GM18508 (cell line): ENCODE data around the gene MASP1.

ENCODE experiments used
- ATAC-seq: cut with Tn5 transposase; IDR thresholded peaks from one replicate; pipeline ENCODE4 v1.9.1; 2021; ENCODE audit warnings: moderate number of reproducible peaks; ENCODE audit not compliant: insufficient read depth, unreplicated experiment

MASP1 gene, protein sequence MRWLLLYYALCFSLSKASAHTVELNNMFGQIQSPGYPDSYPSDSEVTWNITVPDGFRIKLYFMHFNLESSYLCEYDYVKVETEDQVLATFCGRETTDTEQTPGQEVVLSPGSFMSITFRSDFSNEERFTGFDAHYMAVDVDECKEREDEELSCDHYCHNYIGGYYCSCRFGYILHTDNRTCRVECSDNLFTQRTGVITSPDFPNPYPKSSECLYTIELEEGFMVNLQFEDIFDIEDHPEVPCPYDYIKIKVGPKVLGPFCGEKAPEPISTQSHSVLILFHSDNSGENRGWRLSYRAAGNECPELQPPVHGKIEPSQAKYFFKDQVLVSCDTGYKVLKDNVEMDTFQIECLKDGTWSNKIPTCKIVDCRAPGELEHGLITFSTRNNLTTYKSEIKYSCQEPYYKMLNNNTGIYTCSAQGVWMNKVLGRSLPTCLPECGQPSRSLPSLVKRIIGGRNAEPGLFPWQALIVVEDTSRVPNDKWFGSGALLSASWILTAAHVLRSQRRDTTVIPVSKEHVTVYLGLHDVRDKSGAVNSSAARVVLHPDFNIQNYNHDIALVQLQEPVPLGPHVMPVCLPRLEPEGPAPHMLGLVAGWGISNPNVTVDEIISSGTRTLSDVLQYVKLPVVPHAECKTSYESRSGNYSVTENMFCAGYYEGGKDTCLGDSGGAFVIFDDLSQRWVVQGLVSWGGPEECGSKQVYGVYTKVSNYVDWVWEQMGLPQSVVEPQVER

DNA sequence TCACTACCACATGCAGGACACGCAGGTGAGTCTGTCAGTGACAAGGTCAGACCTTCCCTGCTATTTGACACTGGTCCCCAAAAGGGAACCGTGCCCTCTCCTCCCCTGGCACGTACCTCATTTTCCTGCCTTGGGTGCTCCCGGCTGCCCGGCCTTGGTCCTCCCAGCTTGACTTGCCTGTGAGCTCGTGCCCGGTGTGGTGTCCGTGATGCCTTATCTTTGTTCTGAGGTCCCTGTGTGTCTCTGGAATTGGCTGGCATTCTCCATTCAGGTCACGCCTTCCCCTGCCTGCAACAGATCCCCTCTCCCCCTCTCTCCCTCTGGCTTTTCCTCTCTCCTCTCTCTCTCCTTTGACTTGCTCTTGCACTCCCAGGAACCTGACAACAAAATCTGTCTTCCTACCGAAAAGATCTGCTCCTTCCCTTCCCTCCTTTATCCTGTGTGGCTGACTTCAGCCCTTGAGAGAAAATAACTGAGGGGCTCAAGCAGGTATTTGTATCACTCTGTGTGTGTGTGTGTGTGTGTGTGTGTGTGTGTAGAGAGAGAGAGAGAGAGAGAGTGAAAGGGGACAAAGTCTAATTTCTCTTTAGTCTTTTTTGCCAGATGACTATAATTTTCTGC, at the start of gene MASP1:
Gene MASP1 (minus strand): TSS at position 226 of the 621 bp plus-strand sequence. CDS start 105 bp downstream, at position 121.
- no peak for ATAC-seq

DNA sequence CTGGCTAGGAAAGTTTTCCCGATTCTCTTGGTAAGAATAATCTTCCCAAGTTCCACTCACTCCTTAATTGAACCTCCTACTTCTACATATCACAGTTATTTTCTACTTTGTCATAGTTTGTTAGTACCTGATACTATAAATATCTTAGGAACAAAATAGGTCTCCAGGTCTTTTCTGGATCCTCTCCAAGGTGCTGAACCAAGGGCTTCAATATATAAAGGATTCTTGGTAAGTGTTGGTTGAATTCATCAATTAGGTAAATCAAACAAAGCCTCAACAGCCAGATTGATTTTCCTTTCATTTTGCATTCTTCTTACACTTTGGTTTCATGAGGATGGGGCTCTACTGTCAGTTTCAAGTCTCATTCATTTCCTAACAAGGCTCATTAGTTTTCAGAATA, 49.0 kb upstream of the MASP1 start:
- no peak for ATAC-seq

DNA sequence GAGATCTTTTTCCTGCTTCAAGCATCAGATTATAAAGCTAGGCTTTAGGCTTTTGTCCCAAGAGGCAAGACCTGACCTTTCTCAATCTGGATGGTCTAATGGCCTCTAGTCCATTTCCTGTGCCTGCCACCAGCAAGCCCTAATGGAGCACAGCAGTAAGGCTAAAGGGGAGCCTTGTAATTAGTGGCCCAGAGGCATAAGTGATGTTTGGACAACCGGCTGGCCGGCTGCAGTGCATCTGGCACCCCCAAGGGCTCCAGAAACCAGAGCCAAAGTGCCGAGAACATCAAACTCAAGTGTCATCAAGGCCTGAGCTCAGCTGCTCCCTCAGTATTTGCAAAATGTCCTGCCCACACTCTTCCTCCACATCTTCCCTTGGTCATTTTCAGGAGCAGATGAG, 44.8 kb upstream of the MASP1 start:
- no peak for ATAC-seq

DNA sequence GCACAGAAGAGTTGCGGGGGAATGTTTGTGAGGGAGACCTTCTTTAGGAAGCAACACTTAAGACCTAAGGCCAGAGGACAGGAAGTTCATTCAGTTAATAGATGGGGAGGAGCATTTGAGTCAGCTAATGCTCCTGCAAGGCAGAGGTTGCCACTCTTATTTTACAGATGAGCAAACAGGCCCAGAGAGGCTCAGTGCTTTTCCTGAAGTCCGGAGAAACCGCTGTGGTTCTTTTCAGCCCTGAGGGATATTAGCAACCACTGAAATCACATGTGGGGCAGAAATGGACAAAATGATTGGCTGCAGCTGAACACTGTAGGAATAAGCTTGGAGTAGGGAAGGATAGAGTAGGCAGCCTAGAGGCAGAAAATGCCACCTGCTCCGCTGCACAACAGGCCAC, 43.4 kb upstream of the MASP1 start:
- ATAC-seq: no peak

DNA sequence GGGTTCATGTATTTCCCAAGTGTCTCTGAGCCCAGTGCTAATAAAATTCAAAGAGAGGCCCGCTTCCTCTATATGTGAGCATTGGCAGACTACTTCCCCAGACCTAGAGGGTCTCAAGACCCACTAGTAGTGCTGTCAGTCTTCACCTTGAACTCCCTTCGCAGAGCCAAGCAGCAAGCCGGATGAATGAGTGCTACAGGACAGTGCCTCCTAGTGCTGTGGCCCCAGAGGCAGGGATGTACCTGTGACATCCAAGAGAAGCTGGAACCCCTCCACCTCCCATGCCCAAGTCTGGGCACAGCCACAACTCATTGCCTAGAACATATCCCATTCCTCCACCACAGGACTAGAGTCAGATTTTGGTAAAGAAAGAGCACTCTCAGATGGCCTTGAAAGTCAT, 37.2 kb upstream of the MASP1 start:
- no peak for ATAC-seq

DNA sequence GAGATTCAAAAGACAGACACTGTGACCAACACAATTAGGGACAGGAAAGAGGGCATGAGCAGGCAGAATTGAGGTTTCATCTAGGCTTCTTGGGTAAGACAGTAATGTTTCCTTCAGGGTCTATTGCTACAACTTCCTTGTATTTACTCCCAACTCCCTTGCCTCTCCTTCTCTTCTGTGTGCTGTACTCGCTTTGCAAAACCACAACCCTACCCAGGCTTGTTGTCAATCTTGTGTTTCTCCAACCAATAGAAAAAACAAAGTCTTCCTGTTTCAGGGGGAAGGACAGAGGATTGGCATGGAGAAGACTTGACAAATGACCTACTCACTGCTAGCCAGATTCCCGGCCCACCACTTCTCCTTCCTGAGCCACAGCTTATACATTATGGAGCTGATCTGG, 36.3 kb upstream of the MASP1 start:
- no peak for ATAC-seq

DNA sequence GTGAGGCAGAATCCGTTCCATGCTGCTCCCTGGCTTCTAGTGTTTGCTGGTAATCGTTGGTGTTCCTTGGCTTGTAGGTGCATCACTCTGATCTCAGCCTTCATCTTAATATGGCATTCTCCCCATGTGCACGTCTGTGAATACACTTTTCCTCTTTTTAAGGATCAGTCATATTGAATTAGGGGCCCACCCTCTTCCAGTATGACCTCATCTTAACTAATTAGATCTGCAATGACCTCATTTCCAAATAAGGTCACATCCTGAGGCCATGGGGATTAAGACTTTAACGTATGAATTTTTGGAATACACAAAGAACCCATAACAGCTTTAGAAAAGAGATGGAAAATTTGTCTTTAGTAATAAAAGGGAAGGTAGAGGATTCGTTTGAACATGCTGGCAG, 34.1 kb upstream of the MASP1 start:
- no peak for ATAC-seq

DNA sequence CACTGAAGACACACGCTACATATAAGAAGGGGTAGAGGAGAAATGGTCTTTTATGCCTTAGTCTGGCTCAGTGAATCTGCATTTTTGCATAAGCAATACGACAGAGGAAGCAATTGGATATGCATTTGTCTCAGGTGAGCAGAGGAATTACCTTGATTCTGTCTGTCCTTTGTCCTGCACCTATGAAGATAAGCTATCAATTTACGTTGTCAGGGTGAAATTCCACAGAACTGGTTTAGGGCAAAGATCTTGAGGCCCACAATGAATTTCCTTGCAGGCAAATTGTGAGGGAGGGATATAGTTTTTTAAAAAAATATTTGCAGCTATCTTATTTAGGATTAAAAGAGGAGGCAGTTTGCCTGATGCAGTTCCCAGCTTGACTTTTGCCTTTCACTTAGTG, 31.6 kb upstream of the MASP1 start:
- no peak for ATAC-seq

DNA sequence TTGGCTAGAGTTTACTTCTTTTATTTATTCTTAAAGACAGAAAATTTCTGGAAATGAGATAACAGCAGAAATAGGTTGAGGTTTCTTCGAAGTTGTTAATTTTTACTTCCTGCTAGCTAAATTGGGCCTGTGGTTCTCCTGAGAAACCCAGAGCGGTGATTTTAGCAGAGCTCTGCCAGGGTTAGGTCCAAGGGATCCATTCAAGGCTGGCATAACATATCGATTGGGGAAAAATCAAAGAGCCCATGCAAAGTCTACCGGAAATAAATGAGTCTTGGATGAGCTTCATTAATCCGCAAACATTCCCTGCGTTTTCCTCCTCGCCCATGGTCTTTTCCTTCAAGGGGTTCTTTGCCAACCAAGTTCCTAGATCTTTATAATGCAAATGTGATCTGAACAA, 30.8 kb upstream of the MASP1 start:
- ATAC-seq: no peak

DNA sequence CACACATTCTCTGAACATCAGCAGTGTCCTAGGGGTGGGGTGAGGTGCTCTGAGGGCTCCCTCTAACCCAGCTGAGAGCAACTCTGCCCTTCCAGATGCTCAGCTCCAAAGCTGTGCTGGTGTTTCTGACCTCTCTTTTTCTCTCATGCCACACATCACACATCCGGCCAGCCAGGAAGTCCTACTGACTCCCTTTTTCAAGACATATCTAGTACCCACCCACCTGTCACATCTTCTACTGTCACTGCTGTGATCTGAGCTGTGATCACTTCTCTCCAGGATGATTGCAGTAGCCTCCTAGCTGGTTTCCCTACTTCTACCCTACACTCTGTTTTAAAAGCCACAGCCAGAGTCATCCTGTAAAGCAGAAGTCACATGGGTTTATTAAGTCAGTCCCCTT, 30.2 kb upstream of the MASP1 start:
- ATAC-seq: no peak

DNA sequence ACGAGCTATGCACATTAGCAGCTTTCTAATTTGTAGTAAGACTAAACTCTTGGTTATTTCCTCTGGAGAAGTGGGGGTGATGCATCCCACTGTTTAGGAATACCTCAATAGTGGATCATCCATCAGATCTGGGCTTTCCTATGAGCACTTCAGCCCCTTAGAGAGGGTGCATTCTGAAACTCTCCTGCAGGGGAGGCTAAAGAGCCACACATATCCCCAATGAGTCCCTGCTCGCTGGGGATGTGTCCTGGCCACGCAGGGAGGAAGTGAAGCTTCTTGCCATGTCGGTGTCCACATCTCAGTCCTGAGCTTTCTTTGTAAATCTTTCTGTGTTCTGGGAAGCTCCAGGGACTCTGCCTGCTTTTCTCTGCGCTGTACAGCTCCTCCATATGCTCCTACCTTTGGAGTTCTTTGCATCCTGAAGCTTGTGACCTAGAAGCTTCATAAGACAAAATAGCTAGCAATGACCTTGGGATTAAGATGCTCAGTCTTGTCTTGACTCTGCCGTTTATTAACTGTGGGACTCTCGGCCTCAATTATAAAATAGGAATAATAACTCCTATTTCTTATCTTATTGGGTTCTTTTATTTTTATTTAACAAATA, 28.3 kb upstream of the MASP1 start:
- no peak for ATAC-seq

DNA sequence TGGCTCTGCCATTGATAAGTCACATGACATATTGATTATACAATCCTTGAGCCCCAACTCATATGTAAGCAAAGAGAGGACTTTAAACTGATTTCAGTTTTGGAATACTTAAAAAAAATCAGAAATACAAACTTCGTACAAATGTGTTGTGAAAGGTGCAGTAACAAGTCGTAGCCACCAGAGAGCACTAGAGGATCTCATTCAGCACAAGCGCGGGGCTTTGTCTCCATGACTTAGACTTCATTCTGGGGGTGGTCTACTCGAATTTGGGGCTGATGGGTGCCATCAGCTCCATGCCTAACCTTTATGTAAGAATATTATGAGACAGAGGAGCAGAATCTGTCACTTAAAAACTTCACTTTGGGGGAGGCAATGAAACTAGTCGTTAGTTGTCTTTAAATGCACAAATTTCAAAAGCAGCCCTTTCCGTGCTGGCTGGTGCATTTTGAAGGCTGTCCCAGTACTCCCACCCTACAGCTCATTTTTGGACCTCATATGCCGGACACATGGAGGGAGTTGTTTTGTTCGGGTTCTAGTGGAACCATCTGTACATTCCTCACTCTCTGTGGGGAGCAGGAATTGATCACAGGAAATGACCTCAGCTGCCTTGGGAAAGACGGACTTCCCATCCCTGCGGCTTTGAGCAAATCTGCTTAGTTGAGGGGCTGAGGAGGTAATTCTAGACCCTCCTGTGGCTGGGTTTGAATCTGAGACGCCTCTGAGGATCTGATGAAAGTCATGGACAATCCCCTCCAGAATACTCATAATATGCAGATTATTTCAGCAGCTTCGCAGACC, 27.5 kb upstream of the MASP1 start:
- ATAC-seq: no peak

DNA sequence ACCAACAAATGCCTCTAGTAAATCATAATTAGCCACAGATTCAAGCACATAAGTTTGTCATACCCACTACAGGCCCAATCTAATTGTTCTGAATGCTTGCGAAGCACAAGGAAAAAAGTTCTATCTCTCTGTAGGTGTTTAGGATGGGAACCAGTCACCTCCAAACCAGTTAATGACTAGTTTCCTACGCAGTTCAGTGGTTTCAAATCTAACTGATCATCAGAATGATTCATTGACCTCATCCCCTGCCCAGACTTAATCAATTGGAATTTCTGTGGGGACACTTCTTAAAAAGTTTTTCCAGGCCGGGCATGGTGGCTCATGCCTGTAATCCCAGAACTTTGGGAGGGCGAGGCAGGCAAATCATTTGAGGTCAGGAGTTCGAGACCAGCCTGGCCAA, 24.3 kb upstream of the MASP1 start:
- ATAC-seq: no peak

DNA sequence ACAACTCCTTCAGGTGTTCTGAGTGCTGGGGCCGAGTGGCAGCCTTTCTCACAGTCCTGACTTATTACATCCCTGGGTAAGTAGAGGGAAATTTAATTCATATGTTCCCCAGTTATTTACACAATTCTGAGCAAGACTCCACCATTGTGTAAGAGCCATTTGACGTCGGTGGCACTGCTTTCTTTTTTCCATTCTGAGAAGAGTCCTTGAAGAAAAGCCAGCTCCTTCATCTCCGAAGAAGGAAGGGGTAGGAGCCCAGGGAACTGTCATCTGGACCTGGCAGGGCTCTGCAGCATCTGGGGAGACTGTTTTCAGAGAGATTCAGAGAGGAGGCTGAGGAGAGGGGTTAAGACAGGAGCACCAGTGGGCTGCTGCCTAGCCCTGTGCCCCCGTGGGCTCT, 22.6 kb upstream of the MASP1 start:
- no peak for ATAC-seq

DNA sequence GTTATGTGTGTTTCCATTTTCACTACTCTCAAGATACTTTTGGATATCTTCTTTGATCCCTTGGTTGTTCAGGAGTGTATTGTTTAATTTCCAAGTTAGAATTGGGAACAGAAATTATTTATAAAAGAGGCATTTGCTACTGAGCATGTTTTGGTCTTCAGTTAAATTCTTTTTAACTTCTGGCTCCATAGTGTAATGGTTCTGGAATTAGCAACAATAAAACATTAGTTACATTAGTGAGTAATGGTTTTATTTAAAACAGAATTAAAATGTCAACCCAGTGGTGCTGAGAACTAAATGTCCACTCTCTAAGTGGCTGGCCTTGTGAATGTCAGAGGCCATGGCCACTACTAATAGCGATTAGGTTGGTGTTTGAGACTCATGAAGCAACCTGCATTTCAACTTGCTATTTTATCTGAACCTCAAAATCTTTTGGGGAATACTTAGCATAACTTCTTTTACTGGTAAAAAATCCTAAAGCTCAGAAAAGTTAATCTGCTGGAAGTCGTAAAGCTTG, 19.5 kb upstream of the MASP1 start:
- no peak for ATAC-seq

DNA sequence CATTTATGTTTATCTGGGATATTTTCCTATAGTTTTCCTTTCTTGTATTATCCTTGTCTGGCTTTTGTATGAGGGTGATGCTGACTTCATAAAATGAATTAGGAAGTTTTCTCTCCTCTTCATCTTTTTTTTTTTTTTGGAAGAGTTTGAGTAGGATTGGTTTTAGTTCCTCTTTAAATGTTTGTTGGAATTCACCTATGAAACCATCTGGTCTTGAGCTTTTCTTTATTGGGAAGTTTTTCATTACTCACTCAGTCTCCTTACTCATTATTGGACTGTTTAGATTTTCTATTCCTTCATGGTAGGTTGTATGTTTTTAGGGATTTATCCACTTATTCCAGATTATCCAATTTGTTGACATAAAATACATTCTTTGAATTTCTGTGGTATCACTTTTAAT, 18.7 kb upstream of the MASP1 start:
- ATAC-seq: no peak

DNA sequence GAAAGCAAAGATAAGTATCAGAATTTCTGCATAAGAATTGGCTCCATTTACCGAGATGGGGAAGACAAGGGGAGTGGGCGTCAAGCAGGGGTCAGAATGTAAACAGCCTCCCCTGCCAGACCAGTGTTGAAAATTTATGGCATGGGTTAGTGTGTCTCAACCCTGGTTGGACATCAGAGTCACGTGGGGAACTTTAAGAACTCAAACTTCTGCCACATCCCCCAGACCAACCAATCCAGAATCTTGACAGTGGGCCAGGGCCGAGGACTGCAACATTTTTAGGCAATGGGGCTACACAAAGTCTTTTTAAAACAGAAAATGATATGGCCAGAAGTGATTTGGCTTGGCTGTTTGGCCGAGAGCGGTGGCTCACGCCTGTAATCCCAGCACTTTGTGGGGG, 14.3 kb upstream of the MASP1 start:
- no peak for ATAC-seq

DNA sequence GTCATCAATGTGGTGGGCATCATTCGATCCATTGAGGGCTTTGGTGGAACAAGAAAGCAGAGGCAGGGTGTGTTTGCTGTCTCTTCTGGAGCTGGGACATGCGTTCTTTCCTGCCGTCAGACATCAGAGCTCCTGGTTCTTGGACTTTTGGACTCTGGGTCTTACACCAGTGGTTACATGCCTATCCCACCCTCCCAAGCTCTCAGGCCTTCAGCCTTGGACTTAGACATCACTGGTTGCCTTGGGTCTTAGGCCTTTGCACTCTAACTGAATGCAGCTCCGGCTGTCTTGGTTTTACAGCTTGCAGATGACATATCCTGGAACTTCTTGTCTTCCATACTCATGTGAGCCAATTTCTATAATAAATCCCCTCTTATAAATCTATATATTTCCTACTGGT, 8.1 kb upstream of the MASP1 start:
- no peak for ATAC-seq

DNA sequence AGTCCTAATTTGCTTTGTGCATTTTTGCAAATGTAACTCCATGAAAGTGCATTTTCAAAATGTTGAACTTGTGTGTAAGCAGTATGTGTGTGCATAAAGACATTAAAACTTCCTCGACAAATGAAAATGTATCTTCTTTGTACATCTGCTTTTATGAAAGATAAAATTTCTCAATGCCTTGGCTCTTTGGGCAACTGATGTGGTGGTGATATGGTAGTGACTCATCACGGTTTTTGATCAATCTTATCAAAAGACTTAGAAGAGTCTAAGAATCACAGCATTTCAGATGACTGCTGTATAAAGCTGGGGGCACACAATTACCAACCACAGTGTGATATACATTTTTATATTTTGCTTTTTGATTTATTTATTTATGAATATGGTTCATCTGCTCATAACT, 5.4 kb upstream of the MASP1 start:
- no peak for ATAC-seq

DNA sequence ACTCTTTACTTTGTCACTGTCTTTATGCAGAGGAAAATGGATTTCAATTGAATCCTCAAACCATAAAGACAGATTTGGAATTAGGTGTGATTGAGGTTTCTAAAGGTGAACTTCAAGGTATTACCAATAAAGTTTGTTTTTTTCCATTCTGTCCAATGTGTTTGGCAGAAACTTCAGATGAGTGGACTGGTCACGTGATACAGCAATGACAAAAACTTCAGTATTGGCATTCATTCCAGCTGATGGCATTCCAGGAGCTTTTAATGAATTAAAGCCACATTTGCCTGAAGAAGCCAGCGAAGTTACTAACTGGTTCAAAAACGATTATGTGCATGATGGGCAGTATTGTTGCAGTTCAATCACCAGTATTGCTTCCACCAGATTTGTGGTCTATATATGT, 4.5 kb upstream of the MASP1 start:
- no peak for ATAC-seq
